ENCODE data around the gene PDE6G. TPM values are rescaled to one million over a fixed set of nuclear protein-coding genes. Genes with fewer than 3 reads are reported as not detected.

The PDE6G gene
- total and polyA plus RNA-seq, 2 of the 13 experiments (the other 11 are each of a cell fraction or from before 2014, with no cell fraction given), result 1.4 to 6.7 TPM

DNA sequence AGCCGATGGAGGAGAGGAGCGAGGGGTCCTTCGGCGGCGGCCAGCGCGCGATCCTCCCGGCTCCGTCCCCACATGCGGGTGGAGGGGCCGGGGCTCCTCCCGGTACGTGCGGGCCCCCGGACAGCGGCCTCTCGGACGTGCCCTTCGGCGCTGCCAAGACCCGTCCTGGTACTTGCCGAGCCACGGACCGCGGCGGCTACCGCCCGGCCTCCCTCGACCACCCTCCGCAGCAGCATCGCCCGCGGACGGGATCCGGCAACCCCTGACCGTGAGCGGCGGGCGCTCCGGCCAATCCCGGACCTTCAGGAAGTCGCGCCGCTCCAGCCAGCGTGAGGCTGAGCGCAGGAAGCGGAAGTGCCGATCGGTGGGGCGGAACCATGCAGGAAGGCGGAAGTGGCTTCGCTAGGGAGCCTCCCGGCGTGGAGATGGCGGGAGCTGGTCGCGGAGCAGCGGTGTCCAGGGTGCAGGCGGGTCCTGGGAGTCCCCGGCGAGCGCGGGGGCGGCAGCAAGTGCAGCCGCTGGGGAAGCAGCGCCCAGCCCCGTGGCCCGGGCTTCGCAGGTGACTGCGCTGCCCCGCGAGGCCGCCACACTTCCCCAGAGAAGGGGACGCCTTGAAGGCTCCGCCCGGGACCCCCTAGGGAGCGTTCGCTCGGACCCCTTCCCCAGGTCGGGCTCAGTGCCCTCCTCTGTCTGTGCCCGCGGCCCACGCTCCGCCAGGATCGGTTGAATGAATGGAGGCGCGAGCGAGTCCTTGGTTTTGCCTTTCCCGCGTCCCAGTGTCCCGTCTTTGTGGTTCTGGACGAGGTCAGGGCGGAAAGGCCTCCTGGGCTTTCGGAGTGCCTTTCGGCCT is 10.2 kb upstream of the PDE6G start, which contains the start of the genes CCDC137 and OXLD1 (continued):
- TF ChIP-seq MAFK (conservative IDR thresholded peaks at IDR 0.05 in 1 of 2, IDR thresholded peaks at IDR 0.05 in 1 of 2; ENCODE audit: low read length in 2 of 2), result no peak
- TF ChIP-seq, protein P1, sequence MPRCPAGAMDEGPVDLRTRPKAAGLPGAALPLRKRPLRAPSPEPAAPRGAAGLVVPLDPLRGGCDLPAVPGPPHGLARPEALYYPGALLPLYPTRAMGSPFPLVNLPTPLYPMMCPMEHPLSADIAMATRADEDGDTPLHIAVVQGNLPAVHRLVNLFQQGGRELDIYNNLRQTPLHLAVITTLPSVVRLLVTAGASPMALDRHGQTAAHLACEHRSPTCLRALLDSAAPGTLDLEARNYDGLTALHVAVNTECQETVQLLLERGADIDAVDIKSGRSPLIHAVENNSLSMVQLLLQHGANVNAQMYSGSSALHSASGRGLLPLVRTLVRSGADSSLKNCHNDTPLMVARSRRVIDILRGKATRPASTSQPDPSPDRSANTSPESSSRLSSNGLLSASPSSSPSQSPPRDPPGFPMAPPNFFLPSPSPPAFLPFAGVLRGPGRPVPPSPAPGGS (CRISPR knock-in tag; IDR thresholded peaks at IDR 0.05), result peak; percentile 81
- peak; percentile 91 for TF ChIP-seq ZNF883 (CRISPR knock-in tag; IDR thresholded peaks at IDR 0.05; ENCODE audit: not compliant biosample characterization)
- no peak for TF ChIP-seq ZNF496 (CRISPR knock-in tag; IDR thresholded peaks at IDR 0.05; ENCODE audit: insufficient replicate concordance)
- no peak; the same call in none of the 2 replicates for TF ChIP-seq POGZ (CRISPR knock-in tag; IDR thresholded peaks at IDR 0.05)
- no peak for TF ChIP-seq ARNT (IDR thresholded peaks at IDR 0.05)
- TF ChIP-seq ZNF678 (CRISPR knock-in tag; IDR thresholded peaks at IDR 0.05), result no peak; the same call in 1 of the 2 replicates
- no peak for TF ChIP-seq ZNF552 (CRISPR knock-in tag; IDR thresholded peaks at IDR 0.05; ENCODE audit: borderline replicate concordance)
- peak; percentile 78 for TF ChIP-seq TEAD3 (CRISPR knock-in tag; optimal IDR thresholded peaks at IDR 0.05; ENCODE audit: borderline replicate concordance)
- no peak for TF ChIP-seq ZFAT (CRISPR knock-in tag; conservative IDR thresholded peaks at IDR 0.05)
- TF ChIP-seq TARDBP (CRISPR knock-in tag; IDR thresholded peaks at IDR 0.05), result peak; percentile 94
- TF ChIP-seq CEBPB (IDR thresholded peaks at IDR 0.05; ENCODE audit: borderline replicate concordance, low read depth, low read length), result no peak
- peak; percentile 91; the same call in 1 of the 2 replicates for TF ChIP-seq ZNF773 (CRISPR knock-in tag; IDR thresholded peaks at IDR 0.05; ENCODE audit: borderline replicate concordance)
- TF ChIP-seq, protein P2, sequence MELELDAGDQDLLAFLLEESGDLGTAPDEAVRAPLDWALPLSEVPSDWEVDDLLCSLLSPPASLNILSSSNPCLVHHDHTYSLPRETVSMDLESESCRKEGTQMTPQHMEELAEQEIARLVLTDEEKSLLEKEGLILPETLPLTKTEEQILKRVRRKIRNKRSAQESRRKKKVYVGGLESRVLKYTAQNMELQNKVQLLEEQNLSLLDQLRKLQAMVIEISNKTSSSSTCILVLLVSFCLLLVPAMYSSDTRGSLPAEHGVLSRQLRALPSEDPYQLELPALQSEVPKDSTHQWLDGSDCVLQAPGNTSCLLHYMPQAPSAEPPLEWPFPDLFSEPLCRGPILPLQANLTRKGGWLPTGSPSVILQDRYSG (CRISPR knock-in tag; IDR thresholded peaks at IDR 0.05), result no peak; the same call in 1 of the 2 replicates
- no peak for TF ChIP-seq SMARCE1 (IDR thresholded peaks at IDR 0.05; ENCODE audit: borderline replicate concordance)
- TF ChIP-seq NFE2L1 (CRISPR knock-in tag; IDR thresholded peaks at IDR 0.05; ENCODE audit: borderline replicate concordance), result no peak
- TF ChIP-seq ZBTB1 (CRISPR knock-in tag; IDR thresholded peaks at IDR 0.05; ENCODE audit: borderline replicate concordance), result no peak
- TF ChIP-seq ZNF430 (CRISPR knock-in tag; IDR thresholded peaks at IDR 0.05), result 0 out of 2 replicates have a peak, but pooled peaks have one; percentile 79
- TF ChIP-seq KAT7 (CRISPR knock-in tag; IDR thresholded peaks at IDR 0.05; ENCODE audit: borderline replicate concordance), result peak; percentile 43; the same call in 1 of the 2 replicates
- TF ChIP-seq MED8 (CRISPR knock-in tag; IDR thresholded peaks at IDR 0.05; ENCODE audit: insufficient replicate concordance), result no peak
- peak; percentile 88 for TF ChIP-seq IRF2 (CRISPR knock-in tag; IDR thresholded peaks at IDR 0.05)
- TF ChIP-seq CBX1 (IDR thresholded peaks at IDR 0.05; ENCODE audit: low read depth), result peak; percentile 84
- TF ChIP-seq, protein P3, sequence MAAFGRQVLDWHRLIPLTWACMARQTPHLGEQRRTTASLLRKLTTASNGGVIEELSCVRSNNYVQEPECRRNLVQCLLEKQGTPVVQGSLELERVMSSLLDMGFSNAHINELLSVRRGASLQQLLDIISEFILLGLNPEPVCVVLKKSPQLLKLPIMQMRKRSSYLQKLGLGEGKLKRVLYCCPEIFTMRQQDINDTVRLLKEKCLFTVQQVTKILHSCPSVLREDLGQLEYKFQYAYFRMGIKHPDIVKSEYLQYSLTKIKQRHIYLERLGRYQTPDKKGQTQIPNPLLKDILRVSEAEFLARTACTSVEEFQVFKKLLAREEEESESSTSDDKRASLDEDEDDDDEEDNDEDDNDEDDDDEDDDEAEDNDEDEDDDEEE (CRISPR knock-in tag; IDR thresholded peaks at IDR 0.05), result peak; percentile 97
- TF ChIP-seq ZNF232 (CRISPR knock-in tag; IDR thresholded peaks at IDR 0.05; ENCODE audit: borderline replicate concordance), result no peak
- TF ChIP-seq AGO2 (optimal IDR thresholded peaks at IDR 0.05; ENCODE audit: low read depth, low read length), result peak; percentile 80
- TF ChIP-seq PPARG (CRISPR knock-in tag; conservative IDR thresholded peaks at IDR 0.05), result peak; percentile 47
- TF ChIP-seq, protein P4, sequence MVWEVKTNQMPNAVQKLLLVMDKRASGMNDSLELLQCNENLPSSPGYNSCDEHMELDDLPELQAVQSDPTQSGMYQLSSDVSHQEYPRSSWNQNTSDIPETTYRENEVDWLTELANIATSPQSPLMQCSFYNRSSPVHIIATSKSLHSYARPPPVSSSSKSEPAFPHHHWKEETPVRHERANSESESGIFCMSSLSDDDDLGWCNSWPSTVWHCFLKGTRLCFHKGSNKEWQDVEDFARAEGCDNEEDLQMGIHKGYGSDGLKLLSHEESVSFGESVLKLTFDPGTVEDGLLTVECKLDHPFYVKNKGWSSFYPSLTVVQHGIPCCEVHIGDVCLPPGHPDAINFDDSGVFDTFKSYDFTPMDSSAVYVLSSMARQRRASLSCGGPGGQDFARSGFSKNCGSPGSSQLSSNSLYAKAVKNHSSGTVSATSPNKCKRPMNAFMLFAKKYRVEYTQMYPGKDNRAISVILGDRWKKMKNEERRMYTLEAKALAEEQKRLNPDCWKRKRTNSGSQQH (CRISPR knock-in tag; IDR thresholded peaks at IDR 0.05; ENCODE audit: low read depth), result peak; percentile 93; the same call in 1 of the 2 replicates
